PC-9 (cell line): ENCODE results near the gene LAMA2. TPM values are rescaled to one million over a fixed set of nuclear protein-coding genes. Genes with fewer than 3 reads are reported as not detected.

Experiments
- BruUV-seq: library from RNA; stranded (reverse); fragments of 400-500 nt; replicated peaks from 2 replicates; lab custom pipeline; 2021; lab: Mats Ljungman, UMichigan
- CTCF ChIA-PET: fragments of 300-600 bp; sonication (Branson Sonifier 250); formaldehyde crosslinking; loops from one replicate; lab custom pipeline; 2022; ENCODE audit warnings: antibody characterized with exemption; lab: Charles Lee
- POLR2A ChIA-PET: fragments of 300-600 bp; sonication (Branson Sonifier 250); formaldehyde crosslinking; loops from one replicate; lab custom pipeline; 2022; ENCODE audit warnings: antibody characterized with exemption; ENCODE audit not compliant: unreplicated experiment; lab: Charles Lee
- DNase-seq, 2 experiments: peaks; one replicate each; pipeline versions ENCODE4 v3.0.0 to v3.0.0-alpha.2; 2015 to 2022; ENCODE audit warnings: mixed read lengths in 1 of 2
- H2AFZ ChIP-seq: fragments of 200-600 bp; sonication (generic); 2 replicates; pipeline ENCODE4 v1.8.1; 2017; ENCODE audit warnings: antibody characterized with exemption
- H3F3A ChIP-seq: fragments of 200-600 bp; sonication (generic); 2 replicates; pipeline ENCODE4 v1.8.1; 2017; ENCODE audit warnings: antibody characterized with exemption, mild to moderate bottlenecking, low read depth; ENCODE audit not compliant: insufficient read depth
- H3K27ac ChIP-seq: fragments of 200-600 bp; sonication (generic); 2 replicates; pipeline ENCODE4 v1.6.1; 2016; ENCODE audit warnings: mixed run types
- H3K27me3 ChIP-seq: fragments of 200-600 bp; sonication (generic); 2 replicates; pipeline ENCODE4 v1.6.1; 2016; ENCODE audit warnings: low read depth, mixed run types; ENCODE audit not compliant: insufficient read depth
- H3K36me3 ChIP-seq: fragments of 200-600 bp; sonication (generic); 2 replicates; pipeline ENCODE4 v1.6.1; 2016; ENCODE audit warnings: low read depth, mixed run types
- H3K4me1 ChIP-seq: fragments of 200-600 bp; sonication (generic); replicated peaks from 2 replicates; pipeline ENCODE4 v1.6.1; 2016; ENCODE audit warnings: mixed run types; ENCODE audit not compliant: insufficient read depth
- H3K4me2 ChIP-seq: fragments of 200-600 bp; sonication (generic); 2 replicates; pipeline ENCODE4 v1.6.1; 2017; ENCODE audit warnings: mixed run types
- H3K4me3 ChIP-seq: fragments of 200-600 bp; sonication (generic); 2 replicates; pipeline ENCODE4 v1.6.1; 2016; ENCODE audit warnings: mixed run types
- H3K79me2 ChIP-seq: fragments of 200-600 bp; sonication (generic); 2 replicates; pipeline ENCODE4 v1.6.1; 2017; ENCODE audit warnings: low read depth, mixed run types
- H3K9me2 ChIP-seq: fragments of 200-600 bp; sonication (generic); 2 replicates; pipeline ENCODE4 v1.8.1; 2017; ENCODE audit warnings: mild to moderate bottlenecking; ENCODE audit not compliant: insufficient read depth
- H3K9me3 ChIP-seq: fragments of 200-600 bp; sonication (generic); 2 replicates; pipeline ENCODE4 v1.8.1; 2016; ENCODE audit warnings: low read depth; ENCODE audit not compliant: insufficient read depth
- H4K20me1 ChIP-seq: fragments of 200-600 bp; sonication (generic); 2 replicates; pipeline ENCODE4 v1.8.1; 2017; ENCODE audit not compliant: insufficient read depth
- EZH2 ChIP-seq: fragments of 200-600 bp; sonication (generic); IDR thresholded peaks from 2 replicates; pipeline ENCODE4 v1.8.0; 2017; ENCODE audit warnings: antibody characterized with exemption, low read depth
- intact Hi-C: fragments of 100-400 bp; cut with micrococcal nuclease; formaldehyde crosslinking; loops from one replicate; pipeline ENCODE4 v1.10.0; 2022; ENCODE audit not compliant: unreplicated experiment
- total RNA-seq: library from RNA; stranded (reverse); gene quantifications from 2 replicates; pipeline ENCODE4 v1.2.3, GENCODE V29; 2021
- TF ChIP-seq, protein P1 (sequence below): fragments of 200-600 bp; sonication (generic); conservative IDR thresholded peaks from 2 replicates; pipeline ENCODE4 v1.6.1; 2017; ENCODE audit warnings: mixed run types, antibody characterized with exemption, mild to moderate bottlenecking, moderate library complexity

Gene LAMA2
- total RNA-seq, 1 experiment from 2014 or later = 2.8 TPM

- no peak overlapping the region for H2AFZ ChIP-seq
- CTCF ChIA-PET = interaction anchor here (1.0 kb wide), 1 partner anchor 445 kb away, joined by 4 read pairs; no protein-coding TSS in a partner anchor
- H3K4me2 ChIP-seq = peak overlapping the region; percentile 48; the same call in 1 of the 2 replicates
Measured at GRCh38 chr6:129252377-129253071, 369.6 kb downstream of the LAMA2 start.

DNA sequence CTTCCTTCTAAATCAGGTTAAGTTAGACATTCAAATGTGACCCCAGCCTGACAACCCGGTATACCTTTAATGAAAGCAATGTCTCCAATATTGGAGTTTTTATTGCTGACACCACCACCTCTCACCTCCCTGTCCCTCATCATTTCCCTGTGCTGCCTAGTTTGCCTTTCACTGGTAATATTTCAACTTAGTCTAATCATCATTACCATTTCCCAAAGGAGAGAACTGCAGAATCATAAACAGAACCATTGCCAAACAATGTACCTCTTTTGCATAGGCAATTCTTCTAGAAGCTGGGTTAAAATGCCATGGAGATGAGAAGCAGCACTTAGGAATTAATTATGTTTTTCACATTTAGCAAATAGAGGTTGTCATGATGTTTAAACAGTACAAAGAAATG is 370.3 kb downstream of the LAMA2 start:
- Histone ChIP-seq H2AFZ (no peak overlapping the region), H3K4me2 (no peak overlapping the region), H3K27ac (no peak overlapping the region), H3K9me2 (no peaks in the 10 kb centered on the region), H3K27me3 (no peaks in the 10 kb centered on the region), H3K4me3 (no peak overlapping the region), H3K36me3 (no peaks in the 10 kb centered on the region), H3K4me1 (0 out of 2 replicates have a peak, but pooled peaks cover 8% of the 10 kb centered on the region), H3K79me2 (no peaks in the 10 kb centered on the region), H3F3A (no peaks in the 10 kb centered on the region), H4K20me1 (no peaks in the 10 kb centered on the region), H3K9me3 (no peaks in the 10 kb centered on the region)
- ChIA-PET CTCF (no interaction called here), POLR2A (no interaction called here)
- no peak for TF ChIP-seq EZH2
- TF ChIP-seq, protein P1, sequence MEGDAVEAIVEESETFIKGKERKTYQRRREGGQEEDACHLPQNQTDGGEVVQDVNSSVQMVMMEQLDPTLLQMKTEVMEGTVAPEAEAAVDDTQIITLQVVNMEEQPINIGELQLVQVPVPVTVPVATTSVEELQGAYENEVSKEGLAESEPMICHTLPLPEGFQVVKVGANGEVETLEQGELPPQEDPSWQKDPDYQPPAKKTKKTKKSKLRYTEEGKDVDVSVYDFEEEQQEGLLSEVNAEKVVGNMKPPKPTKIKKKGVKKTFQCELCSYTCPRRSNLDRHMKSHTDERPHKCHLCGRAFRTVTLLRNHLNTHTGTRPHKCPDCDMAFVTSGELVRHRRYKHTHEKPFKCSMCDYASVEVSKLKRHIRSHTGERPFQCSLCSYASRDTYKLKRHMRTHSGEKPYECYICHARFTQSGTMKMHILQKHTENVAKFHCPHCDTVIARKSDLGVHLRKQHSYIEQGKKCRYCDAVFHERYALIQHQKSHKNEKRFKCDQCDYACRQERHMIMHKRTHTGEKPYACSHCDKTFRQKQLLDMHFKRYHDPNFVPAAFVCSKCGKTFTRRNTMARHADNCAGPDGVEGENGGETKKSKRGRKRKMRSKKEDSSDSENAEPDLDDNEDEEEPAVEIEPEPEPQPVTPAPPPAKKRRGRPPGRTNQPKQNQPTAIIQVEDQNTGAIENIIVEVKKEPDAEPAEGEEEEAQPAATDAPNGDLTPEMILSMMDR = no peak
- intact Hi-C loops = loop anchor here (2.0 to 10.0 kb wide), 4 partner anchors 116 to 1516 kb away; no protein-coding TSS in a partner anchor
- no TSS peak for BruUV-seq
- no peak for DNase-seq

More at GRCh38 chr6:129252377-129253071, 369.6 kb downstream of the LAMA2 start:
- H3K27ac ChIP-seq = no peak overlapping the region
- H4K20me1 ChIP-seq = no peaks in the 10 kb centered on the region
- TF ChIP-seq, protein P1 = peak; percentile 58; the same call in 1 of the 2 replicates
- no peak for TF ChIP-seq EZH2
- no peak for DNase-seq
- H3F3A ChIP-seq = no peaks in the 10 kb centered on the region
- no peaks in the 10 kb centered on the region for H3K79me2 ChIP-seq
- intact Hi-C loops = loop anchor here (2.0 to 10.0 kb wide), 4 partner anchors 116 to 1515 kb away; no protein-coding TSS in a partner anchor
- H3K9me2 ChIP-seq = no peaks in the 10 kb centered on the region
- no peaks in the 10 kb centered on the region for H3K36me3 ChIP-seq
- 0 out of 2 replicates have a peak, but pooled peaks cover 8% of the 10 kb centered on the region for H3K4me1 ChIP-seq
- no peaks in the 10 kb centered on the region for H3K9me3 ChIP-seq
- no peaks in the 10 kb centered on the region for H3K27me3 ChIP-seq
- H3K4me3 ChIP-seq = no peak overlapping the region
- BruUV-seq = no TSS peak
- POLR2A ChIA-PET = no interaction called here

DNA sequence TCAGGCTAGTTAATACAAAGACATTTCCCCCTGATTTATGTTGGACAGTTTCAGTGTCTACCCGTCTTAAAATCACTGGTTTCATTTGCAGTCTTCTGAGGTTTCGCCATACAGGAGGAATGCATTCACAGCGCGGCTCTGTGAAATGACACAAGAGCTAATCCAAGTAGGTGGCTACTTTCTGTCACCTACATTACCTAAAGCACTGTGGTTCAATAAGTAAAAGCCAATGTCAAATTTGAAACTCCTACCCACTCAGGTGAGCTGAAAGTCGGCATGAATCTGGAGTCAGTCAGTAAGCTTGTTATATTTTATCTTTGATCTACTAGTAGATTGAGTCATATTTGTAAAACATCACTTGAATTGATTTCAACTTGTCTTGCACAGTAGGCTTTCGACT is 370.8 kb downstream of the LAMA2 start:
- Histone ChIP-seq H3K4me2 (no peak overlapping the region), H3K4me3 (no peak overlapping the region), H2AFZ (no peak overlapping the region), H3K27me3 (no peaks in the 10 kb centered on the region), H3K27ac (no peak overlapping the region), H3K9me2 (no peaks in the 10 kb centered on the region), H4K20me1 (no peaks in the 10 kb centered on the region), H3K36me3 (no peaks in the 10 kb centered on the region), H3K4me1 (0 out of 2 replicates have a peak, but pooled peaks cover 8% of the 10 kb centered on the region), H3K79me2 (no peaks in the 10 kb centered on the region), H3K9me3 (no peaks in the 10 kb centered on the region), H3F3A (no peaks in the 10 kb centered on the region)
- ChIA-PET POLR2A (no interaction called here), CTCF (no interaction called here)
- no TSS peak for BruUV-seq
- intact Hi-C loops = loop anchor here (2.0 to 10.0 kb wide), 4 partner anchors 115 to 1516 kb away; no protein-coding TSS in a partner anchor
- TF ChIP-seq, protein P1 = no peak
- no peak for TF ChIP-seq EZH2
- DNase-seq = no peak
